ENCODE results near the gene TMEM163.

- TF ChIP-seq CTCF (IDR thresholded peaks at IDR 0.05) (no peak), POLR2A (IDR thresholded peaks at IDR 0.05) (no peak)
Observed at GRCh38 chr2:134458473-134458853, 260.3 kb downstream of the TMEM163 start.

Data from uterus (tissue), 2 donors.